ENCODE data around the gene HAP1. TPM values are rescaled to one million over a fixed set of nuclear protein-coding genes. Genes with fewer than 3 reads are reported as not detected.

HAP1 gene
- total and polyA plus RNA-seq, 4 donors: under 0.01 to 0.05 (median 0.03) TPM

- H3K4me3 ChIP-seq (ENCODE audit: low read depth in 1 of 3, low read length in 3 of 3): peak overlapping the region in 1 of 3 donors; percentile 7
- peaks cover 0 to 30% (median 18%) of the 10 kb centered on the region in 4 donors for H3K4me1 ChIP-seq (ENCODE audit: control insufficient read depth in 4 of 4, insufficient read depth in 4 of 4, low read length in 3 of 4)
- H3K9ac ChIP-seq (ENCODE audit: low read depth in 1 of 2, low read length in 2 of 2): peak overlapping the region; percentile 82 to 87
- H3K36me3 ChIP-seq (ENCODE audit: control insufficient read depth in 4 of 4, insufficient read depth in 3 of 4, low read depth in 1 of 4, low read length in 3 of 4): peaks cover 9 to 44% (median 39%) of the 10 kb centered on the region in 4 donors
- H3K9me3 ChIP-seq (ENCODE audit: control insufficient read depth in 4 of 4, low read length in 3 of 4): no peaks in the 10 kb centered on the region
- peak overlapping the region in 1 of 2 donors; percentile 95 for H3K27ac ChIP-seq (ENCODE audit: low read depth in 1 of 2, low read length in 2 of 2)
- 61% methylated on average over 2 of the region's 2 CpGs for WGBS
- no peak for DNase-seq (ENCODE audit: low spot score)
- no peaks in the 10 kb centered on the region for H3K27me3 ChIP-seq (ENCODE audit: control insufficient read depth in 4 of 4, insufficient read depth in 4 of 4, low read length in 3 of 4)
- TF ChIP-seq MAX (IDR thresholded peaks at IDR 0.05): no peak
- TF ChIP-seq ZBTB33 (IDR thresholded peaks at IDR 0.05): no peak
- no peak for TF ChIP-seq YY1 (IDR thresholded peaks at IDR 0.05)
- TF ChIP-seq RXRA (IDR thresholded peaks at IDR 0.05): no peak
- no peak for TF ChIP-seq JUND (IDR thresholded peaks at IDR 0.05)
- no peak for TF ChIP-seq GABPA (IDR thresholded peaks at IDR 0.05 in 1 of 2, conservative IDR thresholded peaks at IDR 0.05 in 1 of 2)
- TF ChIP-seq HNF4A (conservative IDR thresholded peaks at IDR 0.05): no peak
- no peak for TF ChIP-seq NR2F2 (IDR thresholded peaks at IDR 0.05)
- no peak for TF ChIP-seq REST (IDR thresholded peaks at IDR 0.05)
- TF ChIP-seq HNF4G (IDR thresholded peaks at IDR 0.05): no peak
- TF ChIP-seq RAD21 (IDR thresholded peaks at IDR 0.05): no peak
These were observed 43.9 kb downstream of the HAP1 start for GRCh38 chr17:41690497-41690896.

GRCh38 chr17:41689497-41690299 lies 44.7 kb downstream of the HAP1 start:
- Histone ChIP-seq H3K9me3 (ENCODE audit: control insufficient read depth in 4 of 4, low read length in 3 of 4) (no peaks in the 10 kb centered on the region), H3K4me3 (ENCODE audit: low read depth in 1 of 3, low read length in 3 of 3) (peak overlapping the region; percentile 81 to 94 (median 84)), H3K36me3 (ENCODE audit: control insufficient read depth in 4 of 4, insufficient read depth in 3 of 4, low read depth in 1 of 4, low read length in 3 of 4) (peaks cover 9 to 44% (median 39%) of the 10 kb centered on the region in 4 donors), H3K4me1 (ENCODE audit: control insufficient read depth in 4 of 4, insufficient read depth in 4 of 4, low read length in 3 of 4) (peaks cover 0 to 26% (median 17%) of the 10 kb centered on the region in 4 donors), H3K27ac (ENCODE audit: low read depth in 1 of 2, low read length in 2 of 2) (peak overlapping the region; percentile 95 to 99), H3K9ac (ENCODE audit: low read depth in 1 of 2, low read length in 2 of 2) (peak overlapping the region; percentile 82 to 87), H3K27me3 (ENCODE audit: control insufficient read depth in 4 of 4, insufficient read depth in 4 of 4, low read length in 3 of 4) (no peaks in the 10 kb centered on the region)
- DNase-seq (ENCODE audit: low spot score): peak; percentile 51
- TF ChIP-seq MAX (IDR thresholded peaks at IDR 0.05) (peak; percentile 16), EGR1 (IDR thresholded peaks at IDR 0.05; ENCODE audit: low read depth in 2 of 2) (peak in 1 of 2 donors; percentile 6), RAD21 (IDR thresholded peaks at IDR 0.05) (peak; percentile 1 to 15), YY1 (IDR thresholded peaks at IDR 0.05) (peak; percentile 30), CTCF (IDR thresholded peaks at IDR 0.05; ENCODE audit: low read depth, low read length, missing input control) (peak; percentile 49), TAF1 (conservative IDR thresholded peaks at IDR 0.05) (no peak), GABPA (IDR thresholded peaks at IDR 0.05 in 1 of 2, conservative IDR thresholded peaks at IDR 0.05 in 1 of 2) (no peak), FOXA2 (IDR thresholded peaks at IDR 0.05) (no peak), ATF3 (IDR thresholded peaks at IDR 0.05) (no peak)
- 3% methylated on average over 27 of the region's 27 CpGs for WGBS

Data from liver (tissue), 9 donors.